KOPT-K1 (cell line): ENCODE data around the gene METTL9.
"Not testable (repeated sequence)": the region's sequence is repeated elsewhere in the genome, so short reads cannot be mapped to it uniquely, and the experiment has no call there.

Experiments used
- H3K27ac ChIP-seq: fragments of 200-600 bp; sonication (generic); 2 replicates; pipeline ENCODE4 v1.5.1; 2016; ENCODE audit warnings: antibody characterized with exemption, mild to moderate bottlenecking, low read depth, low read length; ENCODE audit not compliant: poor library complexity, severe bottlenecking
- H3K36me3 ChIP-seq: fragments of 200-600 bp; sonication (generic); 2 replicates; pipeline ENCODE4 v1.5.1; 2017; ENCODE audit warnings: antibody characterized with exemption, mild to moderate bottlenecking, low read length, moderate library complexity; ENCODE audit not compliant: insufficient read depth
- H3K9me3 ChIP-seq: fragments of 200-600 bp; sonication (generic); 2 replicates; pipeline ENCODE4 v1.5.1; 2017; ENCODE audit warnings: antibody characterized with exemption, low read length, mild to moderate bottlenecking; ENCODE audit not compliant: insufficient read depth, poor library complexity, severe bottlenecking

Gene METTL9

GRCh38 chr16:21630866-21631265 lies 31.5 kb downstream of the METTL9 start:
- peaks cover 68% of the 10 kb centered on the region for H3K36me3 ChIP-seq
- H3K27ac ChIP-seq, H3K9me3 ChIP-seq: not testable (repeated sequence)

- H3K36me3 ChIP-seq: peaks cover 65% of the 10 kb centered on the region
- H3K27ac ChIP-seq, H3K9me3 ChIP-seq: not testable (repeated sequence)
Measured at GRCh38 chr16:21631376-21631775, 32.0 kb downstream of the METTL9 start.

- peaks cover 59% of the 10 kb centered on the region for H3K36me3 ChIP-seq
Measured at GRCh38 chr16:21631951-21632575, 32.7 kb downstream of the METTL9 start.

GRCh38 chr16:21634216-21634615 lies 34.8 kb downstream of the METTL9 start:
- H3K27ac ChIP-seq: no peak overlapping the region
- peaks cover 39% of the 10 kb centered on the region for H3K36me3 ChIP-seq
- H3K9me3 ChIP-seq: peaks cover 5% of the 10 kb centered on the region

More at GRCh38 chr16:21631951-21632575, 32.7 kb downstream of the METTL9 start:
- not testable (repeated sequence) for H3K27ac ChIP-seq, H3K9me3 ChIP-seq

- H3K9me3 ChIP-seq, H3K27ac ChIP-seq: not testable (repeated sequence)
- peaks cover 29% of the 10 kb centered on the region; the same call in 1 of the 2 replicates for H3K36me3 ChIP-seq
Measured at GRCh38 chr16:21635694-21636093, 36.3 kb downstream of the METTL9 start.

- Histone ChIP-seq H3K27ac (no peak overlapping the region), H3K9me3 (no peaks in the 10 kb centered on the region), H3K36me3 (peaks cover 29% of the 10 kb centered on the region; the same call in 1 of the 2 replicates)
Measured at GRCh38 chr16:21637032-21637968, 37.9 kb downstream of the METTL9 start.

GRCh38 chr16:21638573-21638975 lies 39.2 kb downstream of the METTL9 start:
- Histone ChIP-seq H3K9me3 (no peaks in the 10 kb centered on the region), H3K36me3 (peaks cover 23% of the 10 kb centered on the region; the same call in 1 of the 2 replicates), H3K27ac (no peak overlapping the region)

- H3K9me3 ChIP-seq: no peaks in the 10 kb centered on the region
- H3K36me3 ChIP-seq: peaks cover 15% of the 10 kb centered on the region; the same call in 1 of the 2 replicates
- no peak overlapping the region for H3K27ac ChIP-seq
Measured at GRCh38 chr16:21639493-21639892, 40.1 kb downstream of the METTL9 start.

GRCh38 chr16:21641916-21642315 lies 42.5 kb downstream of the METTL9 start:
- H3K36me3 ChIP-seq: no peaks in the 10 kb centered on the region
- H3K27ac ChIP-seq: no peak overlapping the region
- no peaks in the 10 kb centered on the region for H3K9me3 ChIP-seq

GRCh38 chr16:21642861-21643260 lies 43.5 kb downstream of the METTL9 start:
- no peaks in the 10 kb centered on the region for H3K9me3 ChIP-seq
- no peak overlapping the region for H3K27ac ChIP-seq
- no peaks in the 10 kb centered on the region for H3K36me3 ChIP-seq

- Histone ChIP-seq H3K27ac (peak overlapping the region; percentile 86), H3K9me3 (no peaks in the 10 kb centered on the region), H3K36me3 (peaks cover 5% of the 10 kb centered on the region; the same call in 1 of the 2 replicates)
Measured at GRCh38 chr16:21643785-21644184, 44.4 kb downstream of the METTL9 start.

GRCh38 chr16:21644674-21645073 lies 45.3 kb downstream of the METTL9 start:
- Histone ChIP-seq H3K27ac (peak overlapping the region; percentile 86), H3K36me3 (peaks cover 11% of the 10 kb centered on the region; the same call in 1 of the 2 replicates), H3K9me3 (no peaks in the 10 kb centered on the region)

- Histone ChIP-seq H3K27ac (peak overlapping the region; percentile 86), H3K36me3 (peaks cover 11% of the 10 kb centered on the region; the same call in 1 of the 2 replicates), H3K9me3 (no peaks in the 10 kb centered on the region)
Measured at GRCh38 chr16:21645261-21645721, 45.9 kb downstream of the METTL9 start.

GRCh38 chr16:21646091-21646490 lies 46.7 kb downstream of the METTL9 start:
- peak overlapping the region; percentile 86 for H3K27ac ChIP-seq
- no peaks in the 10 kb centered on the region for H3K9me3 ChIP-seq

More at GRCh38 chr16:21646091-21646490, 46.7 kb downstream of the METTL9 start:
- H3K36me3 ChIP-seq: peaks cover 11% of the 10 kb centered on the region; the same call in 1 of the 2 replicates
